ENCODE measurements around the gene HNRNPA3.

DNA sequence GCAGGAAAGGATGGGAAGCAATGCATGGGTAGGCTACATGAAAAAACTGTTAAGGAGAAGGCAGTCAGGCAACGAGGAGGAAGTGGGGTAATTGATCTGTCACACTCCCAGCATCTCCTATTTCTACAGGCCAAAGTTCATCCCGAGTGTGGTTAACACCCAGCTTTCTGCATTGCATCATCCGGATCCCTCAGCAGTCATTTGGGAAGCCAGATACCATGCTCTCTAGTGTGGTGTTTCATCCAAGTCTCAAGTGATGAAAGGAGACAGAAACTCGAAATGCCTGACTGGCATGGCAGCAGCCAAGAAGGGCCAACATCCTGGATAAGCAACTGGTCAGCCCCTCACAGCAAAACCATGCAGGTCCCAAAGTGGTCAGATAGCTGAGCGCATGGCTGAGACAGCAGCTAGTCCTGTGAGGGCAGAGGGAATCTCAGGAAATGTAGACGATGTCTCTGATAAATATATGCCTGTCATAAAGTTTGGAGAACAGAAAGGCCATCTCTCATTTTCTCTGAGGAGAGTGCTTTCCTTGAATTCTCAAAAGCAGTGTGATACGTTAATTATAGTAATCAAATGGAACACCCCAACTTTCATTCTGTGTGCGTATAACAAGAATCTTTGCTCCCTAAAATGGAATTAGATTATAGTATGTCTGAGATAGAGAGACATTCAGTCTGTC is 24.8 kb upstream of the HNRNPA3 start:
- TF ChIP-seq, protein P1, sequence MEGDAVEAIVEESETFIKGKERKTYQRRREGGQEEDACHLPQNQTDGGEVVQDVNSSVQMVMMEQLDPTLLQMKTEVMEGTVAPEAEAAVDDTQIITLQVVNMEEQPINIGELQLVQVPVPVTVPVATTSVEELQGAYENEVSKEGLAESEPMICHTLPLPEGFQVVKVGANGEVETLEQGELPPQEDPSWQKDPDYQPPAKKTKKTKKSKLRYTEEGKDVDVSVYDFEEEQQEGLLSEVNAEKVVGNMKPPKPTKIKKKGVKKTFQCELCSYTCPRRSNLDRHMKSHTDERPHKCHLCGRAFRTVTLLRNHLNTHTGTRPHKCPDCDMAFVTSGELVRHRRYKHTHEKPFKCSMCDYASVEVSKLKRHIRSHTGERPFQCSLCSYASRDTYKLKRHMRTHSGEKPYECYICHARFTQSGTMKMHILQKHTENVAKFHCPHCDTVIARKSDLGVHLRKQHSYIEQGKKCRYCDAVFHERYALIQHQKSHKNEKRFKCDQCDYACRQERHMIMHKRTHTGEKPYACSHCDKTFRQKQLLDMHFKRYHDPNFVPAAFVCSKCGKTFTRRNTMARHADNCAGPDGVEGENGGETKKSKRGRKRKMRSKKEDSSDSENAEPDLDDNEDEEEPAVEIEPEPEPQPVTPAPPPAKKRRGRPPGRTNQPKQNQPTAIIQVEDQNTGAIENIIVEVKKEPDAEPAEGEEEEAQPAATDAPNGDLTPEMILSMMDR (IDR thresholded peaks at IDR 0.05) = no peak
- TF ChIP-seq FOXP1 (CRISPR knock-in tag; IDR thresholded peaks at IDR 0.05; ENCODE audit: borderline replicate concordance) = no peak

Measured in WTC11 (cell line).